AG08396 (cell line): ENCODE data around the gene PRKACB.

Source experiments
- DNase-seq: peaks from one replicate; pipeline ENCODE4 v3.0.0; 2012; ENCODE audit warnings: low spot score, mixed read lengths

The PRKACB gene

GRCh38 chr1:84156210-84156621 lies 12.1 kb downstream of the PRKACB start:
- no peak for DNase-seq

GRCh38 chr1:84159533-84160240 lies 15.6 kb downstream of the PRKACB start:
- no peak for DNase-seq

- no peak for DNase-seq
Observed at GRCh38 chr1:84162295-84162694, 18.2 kb downstream of the PRKACB start.

- DNase-seq, result no peak
Observed at GRCh38 chr1:84163123-84163931, 19.3 kb downstream of the PRKACB start.

GRCh38 chr1:84164161-84164560 lies 20.1 kb downstream of the PRKACB start:
- DNase-seq, result no peak

GRCh38 chr1:84164567-84165021 lies 20.5 kb downstream of the PRKACB start:
- DNase-seq, result no peak

- DNase-seq, result no peak
Observed at GRCh38 chr1:84165601-84166000, 21.5 kb downstream of the PRKACB start.

- no peak for DNase-seq
Observed at GRCh38 chr1:84166797-84167196, 22.7 kb downstream of the PRKACB start.

GRCh38 chr1:84168783-84169182 lies 24.7 kb downstream of the PRKACB start:
- no peak for DNase-seq

- no peak for DNase-seq
Observed at GRCh38 chr1:84170171-84170570, 26.1 kb downstream of the PRKACB start.

- DNase-seq, result no peak
Observed at GRCh38 chr1:84171481-84171880, 27.4 kb downstream of the PRKACB start.

GRCh38 chr1:84174051-84174556 lies 30.0 kb downstream of the PRKACB start:
- peak; percentile 1 for DNase-seq

GRCh38 chr1:84181350-84182005 lies 37.4 kb downstream of the PRKACB start:
- DNase-seq, result no peak

GRCh38 chr1:84190455-84190854 lies 46.4 kb downstream of the PRKACB start:
- no peak for DNase-seq

GRCh38 chr1:84192681-84193080 lies 48.6 kb downstream of the PRKACB start:
- no peak for DNase-seq

- DNase-seq, result no peak
Observed at GRCh38 chr1:84198832-84199231, 54.8 kb downstream of the PRKACB start.

- no peak for DNase-seq
Observed at GRCh38 chr1:84199257-84199656, 55.2 kb downstream of the PRKACB start.

- DNase-seq, result no peak
Observed at GRCh38 chr1:84202126-84202525, 58.1 kb downstream of the PRKACB start.

GRCh38 chr1:84206375-84206774 lies 62.3 kb downstream of the PRKACB start:
- no peak for DNase-seq

GRCh38 chr1:84208935-84209334 lies 64.9 kb downstream of the PRKACB start:
- DNase-seq, result no peak

- no peak for DNase-seq
Observed at GRCh38 chr1:84214115-84214956, 70.3 kb downstream of the PRKACB start.

- DNase-seq, result no peak
Observed at GRCh38 chr1:84217239-84217638, 73.2 kb downstream of the PRKACB start.
